ENCODE measurements around the gene GPRC5D. TPM values are rescaled to one million over a fixed set of nuclear protein-coding genes. Genes with fewer than 3 reads are reported as not detected.
A peak's percentile ranks its signal among the peaks of the same experiment; 100 is the strongest.

Gene GPRC5D
- total RNA-seq, 1 experiment from 2014 or later, result 0.33 TPM

GRCh38 chr12:13000925-13001774 lies 49.2 kb upstream of the GPRC5D start (continued):
- TF ChIP-seq, protein P1, sequence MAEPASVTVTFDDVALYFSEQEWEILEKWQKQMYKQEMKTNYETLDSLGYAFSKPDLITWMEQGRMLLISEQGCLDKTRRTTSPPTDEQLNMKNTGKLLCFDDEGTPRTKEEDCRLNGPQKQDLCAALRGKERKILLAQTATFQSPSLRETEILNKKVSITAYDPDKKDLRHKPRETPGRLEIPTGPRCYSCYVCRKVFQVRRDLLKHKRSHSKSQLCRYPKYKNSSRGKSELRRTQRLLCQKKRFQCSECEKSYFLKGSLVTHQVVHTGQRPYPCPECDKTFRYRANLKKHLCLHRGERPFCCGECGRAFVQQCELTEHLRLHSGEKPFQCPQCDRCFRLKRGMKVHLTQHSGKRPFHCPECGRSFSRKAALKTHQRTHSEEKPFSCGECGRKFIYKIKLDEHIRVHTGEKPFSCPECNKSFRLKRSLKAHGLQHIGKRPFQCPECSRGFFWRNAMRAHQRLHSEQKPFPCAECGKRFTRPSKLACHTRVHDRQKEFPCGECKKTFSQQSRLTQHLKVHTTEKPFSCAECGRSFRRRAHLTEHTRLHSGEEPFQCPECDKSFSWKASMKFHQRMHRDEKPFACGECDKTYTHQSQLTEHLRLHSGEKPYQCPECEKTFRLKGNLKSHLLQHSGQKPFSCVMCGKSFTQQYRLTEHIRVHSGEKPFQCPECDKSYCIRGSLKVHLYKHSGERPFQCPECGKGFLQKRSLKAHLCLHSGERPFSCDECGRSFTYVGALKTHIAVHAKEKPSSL (CRISPR knock-in tag; conservative IDR thresholded peaks at IDR 0.05), result no peak
- TF ChIP-seq E2F4 (CRISPR knock-in tag; IDR thresholded peaks at IDR 0.05; ENCODE audit: borderline replicate concordance, low read depth), result no peak
- TF ChIP-seq, protein P2, sequence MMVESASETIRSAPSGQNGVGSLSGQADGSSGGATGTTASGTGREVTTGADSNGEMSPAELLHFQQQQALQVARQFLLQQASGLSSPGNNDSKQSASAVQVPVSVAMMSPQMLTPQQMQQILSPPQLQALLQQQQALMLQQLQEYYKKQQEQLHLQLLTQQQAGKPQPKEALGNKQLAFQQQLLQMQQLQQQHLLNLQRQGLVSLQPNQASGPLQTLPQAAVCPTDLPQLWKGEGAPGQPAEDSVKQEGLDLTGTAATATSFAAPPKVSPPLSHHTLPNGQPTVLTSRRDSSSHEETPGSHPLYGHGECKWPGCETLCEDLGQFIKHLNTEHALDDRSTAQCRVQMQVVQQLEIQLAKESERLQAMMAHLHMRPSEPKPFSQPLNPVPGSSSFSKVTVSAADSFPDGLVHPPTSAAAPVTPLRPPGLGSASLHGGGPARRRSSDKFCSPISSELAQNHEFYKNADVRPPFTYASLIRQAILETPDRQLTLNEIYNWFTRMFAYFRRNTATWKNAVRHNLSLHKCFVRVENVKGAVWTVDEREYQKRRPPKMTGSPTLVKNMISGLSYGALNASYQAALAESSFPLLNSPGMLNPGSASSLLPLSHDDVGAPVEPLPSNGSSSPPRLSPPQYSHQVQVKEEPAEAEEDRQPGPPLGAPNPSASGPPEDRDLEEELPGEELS (CRISPR knock-in tag; IDR thresholded peaks at IDR 0.05), result 0 out of 2 replicates have a peak, but pooled peaks have one; percentile 24
- no peak for TF ChIP-seq MLX (CRISPR knock-in tag; IDR thresholded peaks at IDR 0.05)
- TF ChIP-seq, protein P3, sequence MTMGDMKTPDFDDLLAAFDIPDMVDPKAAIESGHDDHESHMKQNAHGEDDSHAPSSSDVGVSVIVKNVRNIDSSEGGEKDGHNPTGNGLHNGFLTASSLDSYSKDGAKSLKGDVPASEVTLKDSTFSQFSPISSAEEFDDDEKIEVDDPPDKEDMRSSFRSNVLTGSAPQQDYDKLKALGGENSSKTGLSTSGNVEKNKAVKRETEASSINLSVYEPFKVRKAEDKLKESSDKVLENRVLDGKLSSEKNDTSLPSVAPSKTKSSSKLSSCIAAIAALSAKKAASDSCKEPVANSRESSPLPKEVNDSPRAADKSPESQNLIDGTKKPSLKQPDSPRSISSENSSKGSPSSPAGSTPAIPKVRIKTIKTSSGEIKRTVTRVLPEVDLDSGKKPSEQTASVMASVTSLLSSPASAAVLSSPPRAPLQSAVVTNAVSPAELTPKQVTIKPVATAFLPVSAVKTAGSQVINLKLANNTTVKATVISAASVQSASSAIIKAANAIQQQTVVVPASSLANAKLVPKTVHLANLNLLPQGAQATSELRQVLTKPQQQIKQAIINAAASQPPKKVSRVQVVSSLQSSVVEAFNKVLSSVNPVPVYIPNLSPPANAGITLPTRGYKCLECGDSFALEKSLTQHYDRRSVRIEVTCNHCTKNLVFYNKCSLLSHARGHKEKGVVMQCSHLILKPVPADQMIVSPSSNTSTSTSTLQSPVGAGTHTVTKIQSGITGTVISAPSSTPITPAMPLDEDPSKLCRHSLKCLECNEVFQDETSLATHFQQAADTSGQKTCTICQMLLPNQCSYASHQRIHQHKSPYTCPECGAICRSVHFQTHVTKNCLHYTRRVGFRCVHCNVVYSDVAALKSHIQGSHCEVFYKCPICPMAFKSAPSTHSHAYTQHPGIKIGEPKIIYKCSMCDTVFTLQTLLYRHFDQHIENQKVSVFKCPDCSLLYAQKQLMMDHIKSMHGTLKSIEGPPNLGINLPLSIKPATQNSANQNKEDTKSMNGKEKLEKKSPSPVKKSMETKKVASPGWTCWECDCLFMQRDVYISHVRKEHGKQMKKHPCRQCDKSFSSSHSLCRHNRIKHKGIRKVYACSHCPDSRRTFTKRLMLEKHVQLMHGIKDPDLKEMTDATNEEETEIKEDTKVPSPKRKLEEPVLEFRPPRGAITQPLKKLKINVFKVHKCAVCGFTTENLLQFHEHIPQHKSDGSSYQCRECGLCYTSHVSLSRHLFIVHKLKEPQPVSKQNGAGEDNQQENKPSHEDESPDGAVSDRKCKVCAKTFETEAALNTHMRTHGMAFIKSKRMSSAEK (CRISPR knock-in tag; IDR thresholded peaks at IDR 0.05; ENCODE audit: borderline replicate concordance), result no peak
- no peak for TF ChIP-seq RORB (CRISPR knock-in tag; IDR thresholded peaks at IDR 0.05)
- TF ChIP-seq ATF1 (CRISPR knock-in tag; IDR thresholded peaks at IDR 0.05), result no peak
- TF ChIP-seq NR2C2 (CRISPR knock-in tag; IDR thresholded peaks at IDR 0.05), result no peak
- TF ChIP-seq IRF1 (CRISPR knock-in tag; IDR thresholded peaks at IDR 0.05), result no peak
- no peak for TF ChIP-seq CBFB (CRISPR knock-in tag; IDR thresholded peaks at IDR 0.05; ENCODE audit: low read depth)
- TF ChIP-seq JAZF1 (CRISPR knock-in tag; IDR thresholded peaks at IDR 0.05), result no peak
- TF ChIP-seq, protein P4, sequence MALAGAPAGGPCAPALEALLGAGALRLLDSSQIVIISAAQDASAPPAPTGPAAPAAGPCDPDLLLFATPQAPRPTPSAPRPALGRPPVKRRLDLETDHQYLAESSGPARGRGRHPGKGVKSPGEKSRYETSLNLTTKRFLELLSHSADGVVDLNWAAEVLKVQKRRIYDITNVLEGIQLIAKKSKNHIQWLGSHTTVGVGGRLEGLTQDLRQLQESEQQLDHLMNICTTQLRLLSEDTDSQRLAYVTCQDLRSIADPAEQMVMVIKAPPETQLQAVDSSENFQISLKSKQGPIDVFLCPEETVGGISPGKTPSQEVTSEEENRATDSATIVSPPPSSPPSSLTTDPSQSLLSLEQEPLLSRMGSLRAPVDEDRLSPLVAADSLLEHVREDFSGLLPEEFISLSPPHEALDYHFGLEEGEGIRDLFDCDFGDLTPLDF (CRISPR knock-in tag; IDR thresholded peaks at IDR 0.05), result no peak
- TF ChIP-seq, protein P5, sequence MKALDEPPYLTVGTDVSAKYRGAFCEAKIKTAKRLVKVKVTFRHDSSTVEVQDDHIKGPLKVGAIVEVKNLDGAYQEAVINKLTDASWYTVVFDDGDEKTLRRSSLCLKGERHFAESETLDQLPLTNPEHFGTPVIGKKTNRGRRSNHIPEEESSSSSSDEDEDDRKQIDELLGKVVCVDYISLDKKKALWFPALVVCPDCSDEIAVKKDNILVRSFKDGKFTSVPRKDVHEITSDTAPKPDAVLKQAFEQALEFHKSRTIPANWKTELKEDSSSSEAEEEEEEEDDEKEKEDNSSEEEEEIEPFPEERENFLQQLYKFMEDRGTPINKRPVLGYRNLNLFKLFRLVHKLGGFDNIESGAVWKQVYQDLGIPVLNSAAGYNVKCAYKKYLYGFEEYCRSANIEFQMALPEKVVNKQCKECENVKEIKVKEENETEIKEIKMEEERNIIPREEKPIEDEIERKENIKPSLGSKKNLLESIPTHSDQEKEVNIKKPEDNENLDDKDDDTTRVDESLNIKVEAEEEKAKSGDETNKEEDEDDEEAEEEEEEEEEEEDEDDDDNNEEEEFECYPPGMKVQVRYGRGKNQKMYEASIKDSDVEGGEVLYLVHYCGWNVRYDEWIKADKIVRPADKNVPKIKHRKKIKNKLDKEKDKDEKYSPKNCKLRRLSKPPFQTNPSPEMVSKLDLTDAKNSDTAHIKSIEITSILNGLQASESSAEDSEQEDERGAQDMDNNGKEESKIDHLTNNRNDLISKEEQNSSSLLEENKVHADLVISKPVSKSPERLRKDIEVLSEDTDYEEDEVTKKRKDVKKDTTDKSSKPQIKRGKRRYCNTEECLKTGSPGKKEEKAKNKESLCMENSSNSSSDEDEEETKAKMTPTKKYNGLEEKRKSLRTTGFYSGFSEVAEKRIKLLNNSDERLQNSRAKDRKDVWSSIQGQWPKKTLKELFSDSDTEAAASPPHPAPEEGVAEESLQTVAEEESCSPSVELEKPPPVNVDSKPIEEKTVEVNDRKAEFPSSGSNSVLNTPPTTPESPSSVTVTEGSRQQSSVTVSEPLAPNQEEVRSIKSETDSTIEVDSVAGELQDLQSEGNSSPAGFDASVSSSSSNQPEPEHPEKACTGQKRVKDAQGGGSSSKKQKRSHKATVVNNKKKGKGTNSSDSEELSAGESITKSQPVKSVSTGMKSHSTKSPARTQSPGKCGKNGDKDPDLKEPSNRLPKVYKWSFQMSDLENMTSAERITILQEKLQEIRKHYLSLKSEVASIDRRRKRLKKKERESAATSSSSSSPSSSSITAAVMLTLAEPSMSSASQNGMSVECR (CRISPR knock-in tag; IDR thresholded peaks at IDR 0.05; ENCODE audit: borderline replicate concordance), result no peak
- TF ChIP-seq, protein P6, sequence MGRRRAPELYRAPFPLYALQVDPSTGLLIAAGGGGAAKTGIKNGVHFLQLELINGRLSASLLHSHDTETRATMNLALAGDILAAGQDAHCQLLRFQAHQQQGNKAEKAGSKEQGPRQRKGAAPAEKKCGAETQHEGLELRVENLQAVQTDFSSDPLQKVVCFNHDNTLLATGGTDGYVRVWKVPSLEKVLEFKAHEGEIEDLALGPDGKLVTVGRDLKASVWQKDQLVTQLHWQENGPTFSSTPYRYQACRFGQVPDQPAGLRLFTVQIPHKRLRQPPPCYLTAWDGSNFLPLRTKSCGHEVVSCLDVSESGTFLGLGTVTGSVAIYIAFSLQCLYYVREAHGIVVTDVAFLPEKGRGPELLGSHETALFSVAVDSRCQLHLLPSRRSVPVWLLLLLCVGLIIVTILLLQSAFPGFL (CRISPR knock-in tag; IDR thresholded peaks at IDR 0.05; ENCODE audit: borderline replicate concordance), result no peak
- TF ChIP-seq, protein P7, sequence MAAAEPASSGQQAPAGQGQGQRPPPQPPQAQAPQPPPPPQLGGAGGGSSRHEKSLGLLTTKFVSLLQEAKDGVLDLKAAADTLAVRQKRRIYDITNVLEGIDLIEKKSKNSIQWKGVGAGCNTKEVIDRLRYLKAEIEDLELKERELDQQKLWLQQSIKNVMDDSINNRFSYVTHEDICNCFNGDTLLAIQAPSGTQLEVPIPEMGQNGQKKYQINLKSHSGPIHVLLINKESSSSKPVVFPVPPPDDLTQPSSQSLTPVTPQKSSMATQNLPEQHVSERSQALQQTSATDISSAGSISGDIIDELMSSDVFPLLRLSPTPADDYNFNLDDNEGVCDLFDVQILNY (CRISPR knock-in tag; IDR thresholded peaks at IDR 0.05), result no peak
- TF ChIP-seq, protein P8, sequence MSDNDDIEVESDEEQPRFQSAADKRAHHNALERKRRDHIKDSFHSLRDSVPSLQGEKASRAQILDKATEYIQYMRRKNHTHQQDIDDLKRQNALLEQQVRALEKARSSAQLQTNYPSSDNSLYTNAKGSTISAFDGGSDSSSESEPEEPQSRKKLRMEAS (CRISPR knock-in tag; IDR thresholded peaks at IDR 0.05), result peak; percentile 61; the same call in 1 of the 2 replicates

Data from WTC11 (cell line).